Karpas-422 (cell line): ENCODE data around the gene ASPA. TPM values are rescaled to one million over a fixed set of nuclear protein-coding genes. Genes with fewer than 3 reads are reported as not detected.
"Not testable (repeated sequence)": the region's sequence is repeated elsewhere in the genome, so short reads cannot be mapped to it uniquely, and the experiment has no call there.

Experiments
- DNase-seq: peaks from one replicate; pipeline ENCODE4 v3.0.0-alpha.2; 2015
- H2AFZ ChIP-seq: fragments of 200-600 bp; sonication (generic); 2 replicates; pipeline ENCODE4 v1.6.1; 2014; ENCODE audit warnings: antibody characterized with exemption, low read length, mixed read lengths
- H3K27ac ChIP-seq: fragments of 200-600 bp; sonication (generic); 2 replicates; pipeline ENCODE4 v1.5.1; 2014; ENCODE audit warnings: mild to moderate bottlenecking, low read length, moderate library complexity
- H3K27me3 ChIP-seq: fragments of 200-600 bp; sonication (generic); 2 replicates; pipeline ENCODE4 v1.6.1; 2014; ENCODE audit warnings: low read length, mixed read lengths
- H3K36me3 ChIP-seq: fragments of 200-600 bp; sonication (generic); 2 replicates; pipeline ENCODE4 v1.6.1; 2014; ENCODE audit warnings: low read length, mixed read lengths; ENCODE audit not compliant: insufficient read depth
- H3K4me1 ChIP-seq: fragments of 200-600 bp; sonication (generic); 2 replicates; pipeline ENCODE4 v1.6.1; 2014; ENCODE audit warnings: mild to moderate bottlenecking, low read length, mixed read lengths
- H3K4me2 ChIP-seq: fragments of 200-600 bp; sonication (generic); 2 replicates; pipeline ENCODE4 v1.6.1; 2014; ENCODE audit warnings: low read length, low read depth, mild to moderate bottlenecking; ENCODE audit not compliant: poor library complexity, severe bottlenecking
- H3K4me3 ChIP-seq: fragments of 200-600 bp; sonication (generic); 2 replicates; pipeline ENCODE4 v1.5.1; 2014; ENCODE audit warnings: mild to moderate bottlenecking, antibody characterized with exemption, low read length, mixed read lengths
- H3K79me2 ChIP-seq: fragments of 200-600 bp; sonication (generic); 2 replicates; pipeline ENCODE4 v1.6.1; 2014; ENCODE audit warnings: mild to moderate bottlenecking, low read length, mixed read lengths
- H3K9ac ChIP-seq: fragments of 200-600 bp; sonication (generic); 2 replicates; pipeline ENCODE4 v1.6.0; 2014; ENCODE audit warnings: low read length
- H3K9me2 ChIP-seq: fragments of 200-600 bp; sonication (generic), shearing (Covaris generic); replicated peaks from 2 replicates; pipeline ENCODE4 v1.6.0; 2014; ENCODE audit warnings: mild to moderate bottlenecking, low read length, moderate library complexity; ENCODE audit not compliant: insufficient read depth
- H3K9me3 ChIP-seq: fragments of 300-700, 200-600 bp; sonication (generic); 2 replicates; pipeline ENCODE4 v1.6.1; 2014; ENCODE audit warnings: low read length, mixed read lengths
- H4K20me1 ChIP-seq: fragments of 200-600 bp; sonication (generic); 2 replicates; pipeline ENCODE4 v1.6.1; 2014; ENCODE audit warnings: mild to moderate bottlenecking, antibody characterized with exemption, low read length, low read depth; ENCODE audit not compliant: insufficient read depth
- total RNA-seq: library from RNA; depleted of rRNA; stranded (reverse); fragments of >200 nt; shearing (Covaris generic); gene quantifications from 2 replicates; pipeline ENCODE4 v1.2.3, GENCODE V29; 2014; ENCODE audit warnings: low replicate concordance

The ASPA gene
- total RNA-seq, 1 experiment from 2014 or later, result not detected

DNA sequence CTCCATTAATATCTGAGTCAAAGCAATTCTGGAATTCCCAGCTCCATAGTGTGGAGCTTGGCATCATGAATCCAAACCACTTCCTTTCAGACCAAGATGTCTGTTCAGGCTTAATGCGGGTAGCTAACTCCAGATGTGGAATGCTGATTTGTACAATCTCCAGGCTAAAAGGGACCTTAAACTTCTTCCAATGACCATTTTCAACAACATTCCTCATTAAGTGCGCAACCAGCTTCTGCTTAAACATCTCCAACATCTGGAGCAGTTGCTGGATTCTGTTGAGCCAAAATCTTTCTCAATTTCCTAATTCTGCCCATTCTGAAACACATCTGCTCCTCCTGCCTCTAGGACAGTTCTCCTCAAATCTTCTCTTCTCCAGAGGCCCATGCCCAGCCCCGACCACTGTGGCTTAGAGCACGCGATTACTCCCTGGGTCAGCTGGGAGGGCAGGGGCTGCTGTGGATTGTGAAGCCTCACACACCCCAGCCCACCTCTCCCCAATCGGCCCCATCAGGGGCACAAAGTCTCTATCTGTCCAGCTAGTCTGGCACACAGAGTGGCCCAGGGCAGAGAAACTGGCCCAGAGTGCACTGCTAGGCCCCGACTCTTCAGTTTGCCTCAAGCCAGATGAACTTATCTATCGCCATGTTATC lies 36.2 kb downstream of the ASPA start:
- no peaks in the 10 kb centered on the region for H4K20me1 ChIP-seq
- DNase-seq, result no peak
- no peaks in the 10 kb centered on the region for H3K9me2 ChIP-seq
- H3K4me1 ChIP-seq, result no peaks in the 10 kb centered on the region
- no peak overlapping the region for H3K4me2 ChIP-seq
- H3K36me3 ChIP-seq, result no peaks in the 10 kb centered on the region
- no peak overlapping the region for H3K9ac ChIP-seq
- H3K27ac ChIP-seq, result no peak overlapping the region
- H3K79me2 ChIP-seq, result no peaks in the 10 kb centered on the region
- no peak overlapping the region for H3K4me3 ChIP-seq
- H3K27me3 ChIP-seq, result no peaks in the 10 kb centered on the region
- no peak overlapping the region for H2AFZ ChIP-seq
- H3K9me3 ChIP-seq, result no peaks in the 10 kb centered on the region

DNA sequence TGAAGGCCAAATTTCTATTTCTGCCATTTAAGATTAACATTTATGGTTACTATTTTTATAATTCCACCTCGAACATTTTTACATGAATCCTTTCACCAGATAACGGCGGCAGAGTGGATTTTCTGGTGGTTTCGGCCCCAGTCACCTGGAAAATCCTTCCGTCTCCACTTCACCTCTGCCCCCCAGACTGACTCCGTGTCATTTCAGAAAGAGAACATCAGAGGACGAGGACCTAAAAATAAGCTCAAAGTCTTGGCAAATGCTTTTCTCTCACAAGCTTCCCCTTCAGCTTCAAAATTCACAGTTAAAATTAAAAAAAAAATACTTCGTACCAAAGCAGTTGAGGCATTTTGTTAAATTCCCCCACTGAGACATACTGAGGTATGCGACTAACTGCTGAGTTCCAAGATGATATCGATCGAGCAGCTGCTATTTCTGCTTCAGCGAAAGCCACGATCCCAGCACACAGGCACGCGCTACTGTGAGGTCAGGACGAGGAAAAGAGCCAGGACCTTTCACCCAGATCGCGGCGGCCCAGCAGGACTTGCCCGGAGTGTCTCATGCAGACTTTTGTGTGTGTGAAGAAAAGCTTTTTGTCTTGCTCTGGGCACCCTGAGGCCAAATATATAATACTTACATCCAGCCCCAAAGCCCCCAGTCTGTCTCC lies 36.8 kb downstream of the ASPA start:
- DNase-seq, result no peak
- Histone ChIP-seq H2AFZ (no peak overlapping the region), H3K79me2 (no peaks in the 10 kb centered on the region), H3K9ac (no peak overlapping the region), H3K4me3 (no peak overlapping the region), H4K20me1 (no peaks in the 10 kb centered on the region), H3K27me3 (no peaks in the 10 kb centered on the region), H3K27ac (no peak overlapping the region), H3K9me3 (no peaks in the 10 kb centered on the region), H3K36me3 (no peaks in the 10 kb centered on the region), H3K9me2 (no peaks in the 10 kb centered on the region), H3K4me2 (no peak overlapping the region), H3K4me1 (no peaks in the 10 kb centered on the region)

DNA sequence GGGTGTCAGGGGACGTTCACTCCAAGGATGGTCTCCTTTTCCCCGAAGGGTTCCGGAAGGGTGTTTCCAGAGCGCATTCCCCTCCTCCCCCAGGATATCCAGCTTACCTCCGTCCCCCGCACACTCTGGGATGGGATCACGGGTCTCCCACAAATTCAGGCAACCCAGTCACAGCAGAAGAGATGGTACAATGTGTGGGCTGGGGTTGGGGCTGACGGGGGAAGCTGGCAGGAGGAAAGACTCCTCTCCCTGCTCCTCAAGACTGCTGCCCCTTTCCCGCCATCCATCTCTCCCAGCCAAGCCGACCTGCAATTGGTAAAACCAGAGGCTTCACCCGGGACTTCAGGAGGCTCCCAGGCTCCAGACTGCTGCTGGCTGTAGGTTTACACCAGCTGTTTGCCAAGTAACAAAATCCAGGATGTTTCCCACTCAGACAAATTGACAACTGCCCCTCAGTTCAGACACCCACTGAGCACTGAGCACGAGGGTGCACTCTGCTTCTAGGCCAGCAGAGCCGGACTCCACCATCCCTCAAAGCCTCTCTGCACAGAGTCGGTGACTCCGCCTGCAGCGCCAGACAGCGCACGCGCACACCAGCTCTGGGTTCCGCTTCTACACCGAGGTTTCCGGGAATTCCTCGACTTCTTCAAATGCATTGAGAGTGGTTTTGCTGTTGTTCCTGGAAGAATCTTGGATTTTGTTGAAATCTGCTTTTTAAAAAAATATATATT lies 37.7 kb downstream of the ASPA start:
- Histone ChIP-seq H3K4me2 (no peak overlapping the region), H3K4me1 (no peaks in the 10 kb centered on the region), H3K9ac (no peak overlapping the region), H3K27ac (no peak overlapping the region), H3K9me3 (no peaks in the 10 kb centered on the region), H3K4me3 (no peak overlapping the region), H3K79me2 (no peaks in the 10 kb centered on the region), H4K20me1 (no peaks in the 10 kb centered on the region), H3K27me3 (no peaks in the 10 kb centered on the region), H3K9me2 (no peaks in the 10 kb centered on the region), H2AFZ (no peak overlapping the region), H3K36me3 (no peaks in the 10 kb centered on the region)
- DNase-seq, result no peak

- H3K79me2 ChIP-seq, H3K4me1 ChIP-seq, H3K27ac ChIP-seq, H3K9me2 ChIP-seq, H3K27me3 ChIP-seq, H4K20me1 ChIP-seq, H3K36me3 ChIP-seq, H3K9ac ChIP-seq, H3K9me3 ChIP-seq, H3K4me3 ChIP-seq, H3K4me2 ChIP-seq, DNase-seq, H2AFZ ChIP-seq: not testable (repeated sequence)
Observed at GRCh38 chr17:3514167-3514566, 38.4 kb downstream of the ASPA start.

DNA sequence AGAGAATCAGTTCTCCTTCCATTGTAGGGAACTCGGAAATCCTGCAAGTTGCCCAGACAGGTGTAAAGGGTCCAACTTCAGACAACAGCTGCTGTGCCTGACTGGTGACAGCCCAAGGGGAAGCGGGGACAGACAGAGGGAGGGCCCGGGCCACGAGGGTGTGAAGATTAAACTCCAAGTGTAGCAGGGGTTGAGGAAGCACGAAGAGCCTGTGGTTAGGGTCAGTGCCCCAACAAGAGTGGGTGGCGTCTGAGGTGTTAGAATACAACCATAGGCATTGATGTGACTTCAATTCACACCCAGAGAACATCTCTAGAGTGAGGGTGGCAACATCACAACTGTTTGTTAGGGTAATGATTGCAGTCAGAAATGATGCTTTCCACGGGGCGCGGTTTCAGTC lies 39.1 kb downstream of the ASPA start:
- H4K20me1 ChIP-seq, result no peaks in the 10 kb centered on the region
- H3K4me2 ChIP-seq, result no peak overlapping the region
- no peak overlapping the region for H3K4me3 ChIP-seq
- H3K27me3 ChIP-seq, result no peaks in the 10 kb centered on the region
- H2AFZ ChIP-seq, result no peak overlapping the region
- no peak overlapping the region for H3K9ac ChIP-seq
- H3K27ac ChIP-seq, result no peak overlapping the region
- H3K36me3 ChIP-seq, result no peaks in the 10 kb centered on the region
- H3K4me1 ChIP-seq, result no peaks in the 10 kb centered on the region
- no peaks in the 10 kb centered on the region for H3K79me2 ChIP-seq
- H3K9me2 ChIP-seq, result no peaks in the 10 kb centered on the region
- H3K9me3 ChIP-seq, result no peaks in the 10 kb centered on the region
- no peak for DNase-seq

- not testable (repeated sequence) for H3K4me1 ChIP-seq, H3K9me3 ChIP-seq, H3K27me3 ChIP-seq, H3K79me2 ChIP-seq, H3K36me3 ChIP-seq, H3K4me3 ChIP-seq, H3K9ac ChIP-seq, DNase-seq, H4K20me1 ChIP-seq, H3K9me2 ChIP-seq, H2AFZ ChIP-seq, H3K27ac ChIP-seq, H3K4me2 ChIP-seq
Observed at GRCh38 chr17:3519472-3519871, 43.7 kb downstream of the ASPA start.

- Histone ChIP-seq H3K9me3 (no peaks in the 10 kb centered on the region), H3K27me3 (no peaks in the 10 kb centered on the region), H4K20me1 (no peaks in the 10 kb centered on the region), H3K4me1 (no peaks in the 10 kb centered on the region), H3K36me3 (no peaks in the 10 kb centered on the region), H3K4me3 (no peak overlapping the region), H3K27ac (no peak overlapping the region), H3K9me2 (no peaks in the 10 kb centered on the region), H2AFZ (no peak overlapping the region), H3K79me2 (no peaks in the 10 kb centered on the region), H3K4me2 (no peak overlapping the region), H3K9ac (no peak overlapping the region)
- no peak for DNase-seq
Observed at GRCh38 chr17:3524024-3524423, 48.2 kb downstream of the ASPA start.

DNA sequence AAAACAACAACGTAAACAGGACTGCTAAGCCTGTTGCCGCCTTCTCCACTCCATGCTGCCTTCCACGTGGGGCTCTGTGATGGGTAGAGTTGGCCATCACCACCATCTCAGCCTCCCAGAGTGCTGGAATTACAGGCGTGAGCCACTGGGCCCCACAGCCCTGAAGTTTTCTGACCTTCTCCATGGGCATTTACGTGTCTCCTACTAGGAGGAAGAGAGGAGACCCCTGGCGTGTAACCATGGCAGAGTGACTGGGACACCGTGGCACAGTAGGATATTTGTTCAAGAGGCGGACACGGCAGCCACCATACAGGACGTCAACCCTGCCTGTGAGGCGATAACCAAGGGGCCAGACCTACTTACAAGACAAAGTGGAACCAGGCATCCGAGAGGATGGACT lies 50.7 kb downstream of the ASPA start:
- no peaks in the 10 kb centered on the region for H3K79me2 ChIP-seq
- H3K27me3 ChIP-seq, result no peaks in the 10 kb centered on the region
- no peak overlapping the region for H3K27ac ChIP-seq
- H3K9me2 ChIP-seq, result no peaks in the 10 kb centered on the region
- no peaks in the 10 kb centered on the region for H3K9me3 ChIP-seq
- no peaks in the 10 kb centered on the region for H3K36me3 ChIP-seq
- no peaks in the 10 kb centered on the region for H3K4me1 ChIP-seq
- no peak overlapping the region for H3K4me3 ChIP-seq
- no peaks in the 10 kb centered on the region for H4K20me1 ChIP-seq
- no peak overlapping the region for H3K9ac ChIP-seq
- DNase-seq, result no peak
- no peak overlapping the region for H2AFZ ChIP-seq
- no peak overlapping the region for H3K4me2 ChIP-seq
